Neuronal stem cell (in vitro differentiated cells): ENCODE data around the gene EFCAB3.
"Not testable (repeated sequence)": the region's sequence is repeated elsewhere in the genome, so short reads cannot be mapped to it uniquely, and the experiment has no call there.

Source experiments
- DNase-seq: peaks from one replicate; pipeline ENCODE4 v3.0.0-alpha.2; 2013; ENCODE audit warnings: low spot score
- H2AFZ ChIP-seq: one replicate; pipeline ENCODE4 v1.6.1; 2013; ENCODE audit warnings: mild to moderate bottlenecking, low read length, inconsistent platforms
- H2AK5ac ChIP-seq: 2 replicates; pipeline ENCODE4 v1.6.1; 2013; ENCODE audit warnings: low read depth, mild to moderate bottlenecking, inconsistent platforms, low read length, moderate library complexity, mixed read lengths
- H2BK120ac ChIP-seq: 2 replicates; pipeline ENCODE4 v1.6.1; 2013; ENCODE audit warnings: low read depth, mild to moderate bottlenecking, inconsistent platforms, low read length, moderate library complexity, mixed read lengths
- H2BK12ac ChIP-seq: one replicate; pipeline ENCODE4 v1.6.1; 2013; ENCODE audit warnings: low read length, inconsistent platforms
- H2BK15ac ChIP-seq: 2 replicates; pipeline ENCODE4 v1.6.1; 2013; ENCODE audit warnings: mild to moderate bottlenecking, low read length, inconsistent platforms, mixed read lengths
- H2BK5ac ChIP-seq: one replicate; pipeline ENCODE4 v1.6.1; 2013; ENCODE audit warnings: inconsistent platforms, mild to moderate bottlenecking, low read length, moderate library complexity
- H3K14ac ChIP-seq: one replicate; pipeline ENCODE4 v1.6.1; 2013; ENCODE audit warnings: low read length, inconsistent platforms
- H3K18ac ChIP-seq: 2 replicates; pipeline ENCODE4 v1.6.1; 2013; ENCODE audit warnings: low read length, inconsistent platforms
- H3K23ac ChIP-seq: 2 replicates; pipeline ENCODE4 v1.6.1; 2013; ENCODE audit warnings: low read depth, mild to moderate bottlenecking, mixed read lengths, low read length, inconsistent platforms; ENCODE audit not compliant: poor library complexity
- H3K27ac ChIP-seq: replicated peaks from 3 replicates; pipeline ENCODE4 v1.5.1; 2013; ENCODE audit warnings: low read length, inconsistent platforms
- H3K27me3 ChIP-seq, 3 experiments: 2 replicates each; pipeline ENCODE4 v1.6.1; 2013; ENCODE audit warnings: low read length in 3 of 3, mild to moderate bottlenecking in 2 of 3, inconsistent platforms in 1 of 3, low read depth in 1 of 3, mixed read lengths in 1 of 3, moderate library complexity in 1 of 3; ENCODE audit not compliant: control insufficient read depth in 3 of 3, insufficient read depth in 3 of 3
- H3K36me3 ChIP-seq, 2 donors: replicated peaks in 1 of 2; 2 replicates each; pipeline ENCODE4 v1.6.1; 2013; ENCODE audit warnings: low read length in 2 of 2; ENCODE audit not compliant: control insufficient read depth in 2 of 2, insufficient read depth in 2 of 2
- H3K4ac ChIP-seq: 2 replicates; pipeline ENCODE4 v1.6.1; 2013; ENCODE audit warnings: inconsistent platforms, mild to moderate bottlenecking, low read length, moderate library complexity
- H3K4me1 ChIP-seq, 2 donors: 1 replicate in 1 of 2; 2 replicates in 1 of 2; pipeline ENCODE4 v1.6.1; 2013; ENCODE audit warnings: low read length in 2 of 2, low read depth in 1 of 2; ENCODE audit not compliant: control insufficient read depth in 2 of 2, insufficient read depth in 1 of 2
- H3K4me2 ChIP-seq: one replicate; pipeline ENCODE4 v1.6.1; 2013; ENCODE audit warnings: mild to moderate bottlenecking, low read length, inconsistent platforms; ENCODE audit not compliant: insufficient read depth, poor library complexity, severe bottlenecking
- H3K4me3 ChIP-seq, 2 donors: 2 replicates each; pipeline ENCODE4 v1.5.1; 2013; ENCODE audit warnings: low read length in 2 of 2, mild to moderate bottlenecking in 2 of 2, inconsistent platforms in 1 of 2, moderate library complexity in 1 of 2
- H3K79me1 ChIP-seq: one replicate; pipeline ENCODE4 v1.6.1; 2013; ENCODE audit warnings: low read depth, mild to moderate bottlenecking, inconsistent platforms, low read length, moderate library complexity
- H3K9ac ChIP-seq: one replicate; pipeline ENCODE4 v1.6.1; 2013; ENCODE audit warnings: mild to moderate bottlenecking, low read depth, low read length, inconsistent platforms; ENCODE audit not compliant: poor library complexity
- H3K9me3 ChIP-seq, 2 donors: replicated peaks in 1 of 2; 2 replicates each; pipeline versions ENCODE3 to v1.6.1; 2013; ENCODE audit warnings: low read length in 2 of 2, mild to moderate bottlenecking in 2 of 2, inconsistent platforms in 1 of 2, low read depth in 1 of 2, mixed read lengths in 1 of 2, moderate library complexity in 1 of 2; ENCODE audit not compliant: control insufficient read depth in 2 of 2, insufficient read depth in 1 of 2
- H4K8ac ChIP-seq: one replicate; pipeline ENCODE4 v1.6.1; 2013; ENCODE audit warnings: low read depth, mild to moderate bottlenecking, inconsistent platforms, low read length, moderate library complexity
- H4K91ac ChIP-seq: one replicate; pipeline ENCODE4 v1.6.1; 2013; ENCODE audit warnings: low read length, low read depth, mild to moderate bottlenecking, inconsistent platforms; ENCODE audit not compliant: poor library complexity
- WGBS, 2 donors: extraction: QIAGEN DNeasy Blood & Tissue Kit; methylation state at CpG; one replicate each; pipeline ENCODE4 v1.1.7; 2013; ENCODE audit warnings: missing lambda C conversion rate in 2 of 2, mixed read lengths in 1 of 2; ENCODE audit not compliant: insufficient read length in 2 of 2, insufficient replicate concordance in 1 of 2; ENCODE audit errors: extremely low coverage in 2 of 2; 5-methylcytosine and 5-hydroxymethylcytosine counted together

The EFCAB3 gene

GRCh38 chr17:62445791-62446190 lies 65.4 kb downstream of the EFCAB3 start:
- H2BK12ac ChIP-seq, H3K27me3 ChIP-seq, H3K4me3 ChIP-seq, H3K9ac ChIP-seq, H4K91ac ChIP-seq, H3K27ac ChIP-seq, H3K23ac ChIP-seq, DNase-seq, H2AFZ ChIP-seq, H2BK120ac ChIP-seq, H3K79me1 ChIP-seq, H4K8ac ChIP-seq, H3K9me3 ChIP-seq, H2BK15ac ChIP-seq, H3K4me1 ChIP-seq, H3K4ac ChIP-seq, H2BK5ac ChIP-seq, H2AK5ac ChIP-seq, H3K14ac ChIP-seq, H3K18ac ChIP-seq, H3K4me2 ChIP-seq: not testable (repeated sequence)
- H3K36me3 ChIP-seq = peaks cover 30 to 76% of the 10 kb centered on the region in 2 donors
- no CpG with 5 or more reads among the region's 4 CpGs for WGBS, 2 donors

- not testable (repeated sequence) for DNase-seq, H3K27ac ChIP-seq, H2BK120ac ChIP-seq, H2BK12ac ChIP-seq, H2AFZ ChIP-seq, H2BK5ac ChIP-seq, H3K4me2 ChIP-seq, H3K4me3 ChIP-seq, H2AK5ac ChIP-seq, H3K9ac ChIP-seq, H3K4ac ChIP-seq, H3K27me3 ChIP-seq, H3K4me1 ChIP-seq, H3K14ac ChIP-seq, H3K79me1 ChIP-seq, H3K18ac ChIP-seq, H3K9me3 ChIP-seq, H4K91ac ChIP-seq, H2BK15ac ChIP-seq, H4K8ac ChIP-seq, H3K23ac ChIP-seq
- peaks cover 7 to 23% of the 10 kb centered on the region in 2 donors for H3K36me3 ChIP-seq
- WGBS, 2 donors = no CpG with 5 or more reads among the region's 4 CpGs
These were observed 71.8 kb downstream of the EFCAB3 start for GRCh38 chr17:62452195-62452594.

DNA sequence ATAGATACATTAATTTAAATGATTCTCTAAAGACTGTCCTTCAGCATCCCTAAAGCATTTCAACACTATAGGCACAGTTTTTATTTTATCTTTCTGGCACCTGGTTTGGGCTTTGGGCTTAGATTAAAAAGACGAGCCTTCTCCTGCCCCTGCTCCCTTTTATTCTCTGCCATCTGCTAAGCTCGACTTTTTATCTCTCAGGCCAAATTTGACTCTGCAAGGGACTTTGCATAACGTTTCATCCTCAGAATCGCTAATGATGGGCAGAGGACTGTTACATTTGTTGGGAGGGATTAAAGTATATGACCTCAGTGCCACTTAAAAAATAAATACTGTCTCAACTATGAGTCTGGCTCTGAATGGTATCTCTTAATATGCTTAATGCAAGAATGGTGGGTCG lies 72.7 kb downstream of the EFCAB3 start:
- not testable (repeated sequence) for DNase-seq, H2BK12ac ChIP-seq, H2BK120ac ChIP-seq, H3K4me3 ChIP-seq, H3K14ac ChIP-seq, H3K18ac ChIP-seq, H4K8ac ChIP-seq, H3K9ac ChIP-seq, H2BK15ac ChIP-seq, H3K27me3 ChIP-seq, H3K79me1 ChIP-seq, H3K4me2 ChIP-seq, H2AK5ac ChIP-seq, H3K9me3 ChIP-seq, H3K23ac ChIP-seq, H3K4ac ChIP-seq, H3K4me1 ChIP-seq, H3K27ac ChIP-seq, H2BK5ac ChIP-seq, H4K91ac ChIP-seq, H2AFZ ChIP-seq
- no CpG with 5 or more reads among the region's 5 CpGs for WGBS, 2 donors
- H3K36me3 ChIP-seq = peaks cover 2 to 15% of the 10 kb centered on the region in 2 donors

GRCh38 chr17:62453656-62454055 lies 73.3 kb downstream of the EFCAB3 start:
- no CpG with 5 or more reads among the region's 4 CpGs for WGBS, 2 donors
- H3K4me3 ChIP-seq, H3K4ac ChIP-seq, H4K91ac ChIP-seq, H3K14ac ChIP-seq, H2BK5ac ChIP-seq, H2AFZ ChIP-seq, H2BK120ac ChIP-seq, H4K8ac ChIP-seq, H3K4me1 ChIP-seq, H2BK12ac ChIP-seq, H2AK5ac ChIP-seq, H3K4me2 ChIP-seq, H3K23ac ChIP-seq, H3K9me3 ChIP-seq, H3K27me3 ChIP-seq, H3K36me3 ChIP-seq, H3K79me1 ChIP-seq, H3K9ac ChIP-seq, H2BK15ac ChIP-seq, H3K18ac ChIP-seq, H3K27ac ChIP-seq, DNase-seq: not testable (repeated sequence)
